K562 (cell line): Measurements from ENCODE around the gene LPIN3. TPM values are rescaled to one million over a fixed set of nuclear protein-coding genes. Genes with fewer than 3 reads are reported as not detected.

Source experiments
- ATAC-seq: fragments of 200-7000 bp; cut with Tn5 transposase; 3 replicates; pipeline ENCODE4 v1.9.1; 2020; ENCODE audit warnings: moderate library complexity
- BruUV-seq: library from RNA; stranded (reverse); fragments of 400-500 nt; replicated peaks from 2 replicates; lab custom pipeline; 2021; lab: Mats Ljungman, UMichigan
- CTCF ChIA-PET: fragments of 300-600 bp; formaldehyde crosslinking; extraction: SDS; loops from one replicate; lab custom pipeline; 2021; ENCODE audit warnings: low intra/inter-chr PET ratio; lab: Yijun Ruan, JAX
- POLR2A ChIA-PET: fragments of 300-600, 350-650 bp; sonication (Branson Sonifier 250); formaldehyde crosslinking; extraction: SDS; loops from one replicate; lab custom pipeline; 2021; ENCODE audit warnings: antibody characterized with exemption, inconsistent platforms; lab: Yijun Ruan, JAX
- DNase-seq, 4 experiments: peaks; one replicate each; pipeline versions ENCODE4 v3.0.0 to v3.0.0-alpha.2; 2011 to 2018; ENCODE audit warnings: low spot score in 3 of 4, mixed read lengths in 3 of 4; ENCODE audit errors: extremely low read depth in 1 of 4
- FAIRE-seq: peaks from 2 replicates; lab custom pipeline; 2011; peaks lifted over from hg19 to GRCh38; lab: Jason Lieb, UNC
- H2AFZ ChIP-seq: 2 replicates; pipeline ENCODE4 v1.6.0; 2011; ENCODE audit warnings: low read depth, low read length, control low read depth, inconsistent platforms
- H3K27ac ChIP-seq: fragments of 200-600 bp; 3 replicates; pipeline ENCODE4 v1.8.0; 2011; ENCODE audit warnings: low read depth, mild to moderate bottlenecking, control low read depth, inconsistent platforms, low read length, moderate library complexity, mixed read lengths; ENCODE audit errors: extremely low read depth
- H3K27me3 ChIP-seq, 2 experiments: fragments of 300-600 bp in 1 of 2; 2 replicates in 1 of 2; 3 replicates in 1 of 2; pipeline versions ENCODE4 v1.6.0 to v1.8.0; 2011; ENCODE audit warnings: inconsistent platforms in 2 of 2, low read length in 2 of 2, mild to moderate bottlenecking in 1 of 2, mixed read lengths in 1 of 2, moderate library complexity in 1 of 2; ENCODE audit not compliant: control insufficient read depth in 2 of 2, insufficient read depth in 2 of 2
- H3K36me3 ChIP-seq: fragments of 300-600 bp; 3 replicates; pipeline ENCODE4 v1.8.0; 2011; ENCODE audit warnings: mild to moderate bottlenecking, low read length, inconsistent platforms; ENCODE audit not compliant: control insufficient read depth, insufficient read depth
- H3K4me1 ChIP-seq, 2 experiments: fragments of 200-600 bp in 1 of 2; replicated peaks in 1 of 2; 2 replicates in 1 of 2; 3 replicates in 1 of 2; pipeline versions ENCODE4 v1.5.1 to v1.8.0; 2011; ENCODE audit warnings: inconsistent platforms in 2 of 2, low read length in 2 of 2, mild to moderate bottlenecking in 1 of 2, mixed read lengths in 1 of 2, moderate library complexity in 1 of 2; ENCODE audit not compliant: control insufficient read depth in 2 of 2, insufficient read depth in 2 of 2
- H3K4me2 ChIP-seq: 2 replicates; pipeline ENCODE4 v1.6.1; 2011; ENCODE audit warnings: low read length, control low read depth, inconsistent platforms, mixed read lengths; ENCODE audit not compliant: insufficient read depth
- H3K4me3 ChIP-seq: fragments of 200-600 bp; sonication (generic), shearing (Covaris generic); 2 replicates; pipeline ENCODE4 v1.5.1; 2016; ENCODE audit warnings: control low read depth, inconsistent platforms
- H3K79me2 ChIP-seq: fragments of 200-600 bp; 3 replicates; pipeline ENCODE4 v1.8.0; 2011; ENCODE audit warnings: low read length, inconsistent platforms; ENCODE audit not compliant: control insufficient read depth, insufficient read depth
- H3K9ac ChIP-seq, 2 experiments: 2 replicates each; pipeline versions ENCODE4 v1.6.0 to v1.6.1; 2011; ENCODE audit warnings: low read depth in 2 of 2, low read length in 2 of 2, control low read depth in 1 of 2, inconsistent platforms in 1 of 2, mild to moderate bottlenecking in 1 of 2, mixed read lengths in 1 of 2; ENCODE audit not compliant: insufficient read depth in 1 of 2
- H3K9me1 ChIP-seq: one replicate; pipeline ENCODE4 v1.6.0; 2011; ENCODE audit warnings: inconsistent platforms, mild to moderate bottlenecking, low read length, moderate library complexity; ENCODE audit not compliant: control insufficient read depth, insufficient read depth
- H3K9me3 ChIP-seq: replicated peaks from 2 replicates; pipeline ENCODE4 v1.5.1; 2011; ENCODE audit warnings: low read depth, low read length, inconsistent platforms; ENCODE audit not compliant: control insufficient read depth, insufficient read depth
- H4K20me1 ChIP-seq: replicated peaks from 2 replicates; pipeline ENCODE4 v1.6.1; 2011; ENCODE audit warnings: low read length, inconsistent platforms, mixed read lengths; ENCODE audit not compliant: control insufficient read depth, insufficient read depth
- CBX3 ChIP-seq, 2 experiments: IDR thresholded peaks; 1 replicate in 1 of 2; 2 replicates in 1 of 2; pipeline ENCODE4 v1.6.1; 2012; ENCODE audit warnings: inconsistent platforms in 2 of 2, low read length in 2 of 2, borderline replicate concordance in 1 of 2, control low read depth in 1 of 2
- CXXC5 ChIP-seq: fragments of 250-450 bp; sonication (Bioruptor Pico); IDR thresholded peaks from 2 replicates; pipeline ENCODE4 v1.8.0; 2022; ENCODE audit warnings: inconsistent platforms, mild to moderate bottlenecking, moderate library complexity
- GTF2F1 ChIP-seq: IDR thresholded peaks from 2 replicates; pipeline ENCODE4 v1.6.1; 2011; ENCODE audit warnings: low read depth, low read length, improper control_type of control experiment
- HDAC1 ChIP-seq, 2 experiments: fragments of 450-650 bp; IDR thresholded peaks; 2 replicates each; pipeline ENCODE4 v1.6.1; 2016 to 2017; ENCODE audit warnings: inconsistent platforms in 1 of 2, mild to moderate bottlenecking in 1 of 2, moderate library complexity in 1 of 2
- MAFK ChIP-seq: IDR thresholded peaks from 2 replicates; pipeline ENCODE4 v1.6.1; 2011; ENCODE audit warnings: low read length, improper control_type of control experiment
- NCOA1 ChIP-seq: fragments of 450-650 bp; IDR thresholded peaks from 2 replicates; pipeline ENCODE4 v1.6.1; 2016; ENCODE audit warnings: low read depth
- NCOA6 ChIP-seq: fragments of 450-650 bp; IDR thresholded peaks from 2 replicates; pipeline ENCODE4 v1.6.1; 2017; ENCODE audit warnings: mild to moderate bottlenecking
- NR2C1 ChIP-seq, 2 experiments: fragments of 450-650 bp; IDR thresholded peaks; 2 replicates each; pipeline ENCODE4 v1.6.1; 2017; ENCODE audit warnings: mild to moderate bottlenecking in 2 of 2, antibody characterized with exemption in 1 of 2, inconsistent platforms in 1 of 2, missing compliant biosample characterization in 1 of 2, missing genetic modification characterization in 1 of 2
- ZZZ3 ChIP-seq: fragments of 450-650 bp; IDR thresholded peaks from 2 replicates; pipeline ENCODE4 v1.6.1; 2016; ENCODE audit warnings: antibody characterized with exemption, mild to moderate bottlenecking, moderate library complexity
- WGBS: fragments of 100-300 bp; shearing (Covaris generic); methylation state at CpG from one replicate; pipeline ENCODE4 v1.1.6; 2016; ENCODE audit warnings: low coverage, mixed read lengths; ENCODE audit not compliant: insufficient coverage; ENCODE audit errors: missing lambda C conversion rate; 5-methylcytosine and 5-hydroxymethylcytosine counted together
- in situ Hi-C: fragments of 300-500 bp; cut with MboI; formaldehyde crosslinking; loops from 4 replicates; pipeline ENCODE4 v1.15.0; 2018; ENCODE audit warnings: inconsistent platforms, mixed read lengths
- intact Hi-C: fragments of 100-400 bp; cut with micrococcal nuclease; formaldehyde crosslinking; loops from 2 replicates; pipeline ENCODE4 v1.14.2; 2022
- polyA plus RNA-seq, 8 experiments: library from polyadenylated mRNA; depleted of rRNA in 4 of 8; stranded (reverse) in 5 of 8; unstranded in 3 of 8; fragments of >200 nt; fragmentation: Nextera tagmentation in 2 of 8; fragmentation: Illumina TruSeq in 1 of 8; extraction: Ambion mirVana in 2 of 8; extraction: Trizol in 1 of 8; gene quantifications; 2 replicates each; pipeline versions ENCODE4 v1.2.1 to v1.2.3, GENCODE V29; 2011 to 2014; ENCODE audit warnings: inconsistent platforms in 1 of 8, missing spikeins in 1 of 8
- total RNA-seq, 7 experiments: library from RNA; depleted of rRNA in 6 of 7; stranded (reverse); fragments of >200 nt in 6 of 7; fragmentation: Illumina TruSeq in 2 of 7; extraction: Trizol in 2 of 7; gene quantifications; 2 replicates each; pipeline versions ENCODE4 v1.2.1 to v1.2.3, GENCODE V29; 2011 to 2021; ENCODE audit warnings: low replicate concordance in 1 of 7

Gene LPIN3
- total and polyA plus RNA-seq, 9 of the 15 experiments (the other 6 are each of a cell fraction or from before 2014, with no cell fraction given), result 2.2 to 10.4 (median 5.9) TPM

DNA sequence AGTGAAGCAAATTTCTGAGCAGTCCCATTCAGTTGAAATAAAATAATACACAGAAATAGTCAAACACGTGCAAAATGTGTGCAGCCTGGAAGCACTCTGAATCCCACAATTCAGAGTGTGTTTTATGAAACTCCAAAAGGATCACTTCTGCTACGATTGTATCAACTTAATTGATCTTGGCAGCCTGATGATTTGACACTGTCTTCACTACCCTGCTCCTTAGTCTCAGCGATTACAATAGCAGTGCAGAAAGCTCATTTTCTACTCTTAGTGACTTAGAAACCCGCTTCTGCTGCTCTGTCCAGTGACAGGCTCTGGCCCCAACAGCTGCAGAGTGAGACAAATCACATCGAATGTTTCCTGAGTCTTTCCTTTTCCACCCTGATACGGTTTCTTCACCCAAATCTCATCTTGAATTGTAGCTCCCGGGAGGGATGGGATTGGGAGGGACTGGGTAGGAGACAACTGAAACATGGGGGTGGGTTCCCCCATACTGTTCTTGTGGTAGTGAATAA, 42.2 kb downstream of the LPIN3 start:
- ChIA-PET POLR2A (interaction anchor here (1.3 kb wide), 1 partner anchor 11 kb away, joined by 3 read pairs; no protein-coding TSS in a partner anchor), CTCF (interaction anchor here (0.6 kb wide), 1 partner anchor 414 kb away, joined by 3 read pairs; no protein-coding TSS in a partner anchor)
- TF ChIP-seq NCOA6 (no peak), NCOA1 (no peak), NR2C1 (IDR thresholded peaks at IDR 0.05) (no peak), NR2C1 (tag; IDR thresholded peaks at IDR 0.05) (no peak), CXXC5 (no peak), MAFK (no peak), GTF2F1 (no peak), ZZZ3 (no peak), HDAC1 (IDR thresholded peaks at IDR 0.05) (no peak), CBX3 (IDR thresholded peaks at IDR 0.05; ENCODE audit: borderline replicate concordance in 1 of 2, low read length in 2 of 2) (no peak)
- 1% methylated on average over 7 of the region's 7 CpGs for WGBS
- Histone ChIP-seq H3K9ac (no peak overlapping the region), H3K4me3 (no peak overlapping the region), H3K4me2 (no peak overlapping the region), H2AFZ (no peak overlapping the region), H4K20me1 (no peaks in the 10 kb centered on the region), H3K4me1 (peaks cover 2 to 3% of the 10 kb centered on the region in 2 experiments; a peak in 2 of 5 replicates), H3K27ac (no peak overlapping the region), H3K36me3 (no peaks in the 10 kb centered on the region), H3K79me2 (no peaks in the 10 kb centered on the region), H3K9me3 (no peaks in the 10 kb centered on the region), H3K9me1 (no peaks in the 10 kb centered on the region), H3K27me3 (peaks cover 26 to 28% of the 10 kb centered on the region in 2 experiments; a peak in 4 of 5 replicates)
- no peak for ATAC-seq
- FAIRE-seq, result no peak
- in situ Hi-C loops (no loop called here), intact Hi-C loops (no loop called here)
- BruUV-seq, result no TSS peak
- no peak for DNase-seq
